NCI-H748 (cell line): ENCODE results near the gene SP5.
"Not testable (repeated sequence)": the region's sequence is repeated elsewhere in the genome, so short reads cannot be mapped to it uniquely, and the experiment has no call there.

Source experiments
- DNase-seq: peaks from one replicate; lab custom pipeline; 2025; ENCODE audit not compliant: unreplicated experiment; lab: John Stamatoyannopoulos, UW

Gene SP5

GRCh38 chr2:170715062-170715931 is at the start of gene SP5:
SP5 (plus strand) TSS chr2:170715337; CDS start chr2:170715513, 176 bp downstream.
- DNase-seq: peak; percentile 85

GRCh38 chr2:170665743-170666142 is 49.4 kb upstream of the SP5 start:
- no peak for DNase-seq

GRCh38 chr2:170669909-170670308 is 45.2 kb upstream of the SP5 start:
- no peak for DNase-seq

GRCh38 chr2:170670651-170671050 is 44.5 kb upstream of the SP5 start:
- DNase-seq: no peak

- no peak for DNase-seq
Measured at GRCh38 chr2:170671079-170671478, 44.1 kb upstream of the SP5 start.

GRCh38 chr2:170674282-170674681 is 40.9 kb upstream of the SP5 start:
- DNase-seq: not testable (repeated sequence)

GRCh38 chr2:170675701-170676100 is 39.4 kb upstream of the SP5 start:
- DNase-seq: no peak

GRCh38 chr2:170679607-170680079 is 35.5 kb upstream of the SP5 start:
- peak; percentile 43 for DNase-seq

GRCh38 chr2:170680172-170680941 is 34.8 kb upstream of the SP5 start:
- peak; percentile 39 for DNase-seq

- DNase-seq: no peak
Measured at GRCh38 chr2:170681311-170681710, 33.8 kb upstream of the SP5 start.

- DNase-seq: no peak
Measured at GRCh38 chr2:170685591-170685990, 29.5 kb upstream of the SP5 start.

- DNase-seq: no peak
Measured at GRCh38 chr2:170689481-170689880, 25.7 kb upstream of the SP5 start.

GRCh38 chr2:170690640-170691039 is 24.5 kb upstream of the SP5 start:
- DNase-seq: no peak

- no peak for DNase-seq
Measured at GRCh38 chr2:170694316-170694715, 20.8 kb upstream of the SP5 start.

GRCh38 chr2:170695521-170696410 is 19.4 kb upstream of the SP5 start:
- DNase-seq: no peak

- no peak for DNase-seq
Measured at GRCh38 chr2:170696948-170697347, 18.2 kb upstream of the SP5 start.

GRCh38 chr2:170701011-170701410 is 14.1 kb upstream of the SP5 start:
- DNase-seq: no peak

- DNase-seq: no peak
Measured at GRCh38 chr2:170703776-170704476, 11.2 kb upstream of the SP5 start.

- no peak for DNase-seq
Measured at GRCh38 chr2:170707821-170708795, 7.0 kb upstream of the SP5 start.
